Neural crest cell (in vitro differentiated cells): ENCODE data around the gene CACNB1. TPM values are rescaled to one million over a fixed set of nuclear protein-coding genes. Genes with fewer than 3 reads are reported as not detected.

Experiments
- DNase-seq: peaks from one replicate; pipeline ENCODE4 v3.0.0; 2021; ENCODE audit warnings: low read depth, mixed read lengths, low spot score
- H3K27ac Mint-ChIP-seq: one replicate; pipeline ENCODE4 v1.8.0; 2021; ENCODE audit warnings: mild to moderate bottlenecking, mixed read lengths; ENCODE audit not compliant: unreplicated experiment
- H3K27me3 Mint-ChIP-seq: 2 replicates; pipeline ENCODE4 v1.8.0; 2021; ENCODE audit warnings: low read depth, mild to moderate bottlenecking, mixed read lengths
- H3K36me3 Mint-ChIP-seq: 2 replicates; pipeline ENCODE4 v1.8.0; 2021; ENCODE audit warnings: low read depth, mild to moderate bottlenecking, mixed read lengths
- H3K4me1 Mint-ChIP-seq: 2 replicates; pipeline ENCODE4 v1.8.0; 2021; ENCODE audit warnings: mixed read lengths
- H3K4me3 Mint-ChIP-seq: one replicate; pipeline ENCODE4 v1.8.0; 2021; ENCODE audit warnings: mild to moderate bottlenecking, mixed read lengths
- H3K9me3 Mint-ChIP-seq: 2 replicates; pipeline ENCODE4 v1.8.0; 2021; ENCODE audit warnings: mixed read lengths
- total RNA-seq: library from RNA; stranded (reverse); gene quantifications from 2 replicates; pipeline ENCODE4 v1.2.1, GENCODE V29; 2021
- TF ChIP-seq, protein P1 (sequence below): fragments of 200-600 bp; sonication (generic); conservative IDR thresholded peaks from 2 replicates; pipeline ENCODE4 v1.5.0; 2021; ENCODE audit warnings: antibody characterized with exemption, mild to moderate bottlenecking

CACNB1 gene
- total RNA-seq, 1 donor from 2014 or later = 16.2 TPM

GRCh38 chr17:39236450-39236927, 39.0 kb upstream of the CACNB1 start:
- TF ChIP-seq, protein P1, sequence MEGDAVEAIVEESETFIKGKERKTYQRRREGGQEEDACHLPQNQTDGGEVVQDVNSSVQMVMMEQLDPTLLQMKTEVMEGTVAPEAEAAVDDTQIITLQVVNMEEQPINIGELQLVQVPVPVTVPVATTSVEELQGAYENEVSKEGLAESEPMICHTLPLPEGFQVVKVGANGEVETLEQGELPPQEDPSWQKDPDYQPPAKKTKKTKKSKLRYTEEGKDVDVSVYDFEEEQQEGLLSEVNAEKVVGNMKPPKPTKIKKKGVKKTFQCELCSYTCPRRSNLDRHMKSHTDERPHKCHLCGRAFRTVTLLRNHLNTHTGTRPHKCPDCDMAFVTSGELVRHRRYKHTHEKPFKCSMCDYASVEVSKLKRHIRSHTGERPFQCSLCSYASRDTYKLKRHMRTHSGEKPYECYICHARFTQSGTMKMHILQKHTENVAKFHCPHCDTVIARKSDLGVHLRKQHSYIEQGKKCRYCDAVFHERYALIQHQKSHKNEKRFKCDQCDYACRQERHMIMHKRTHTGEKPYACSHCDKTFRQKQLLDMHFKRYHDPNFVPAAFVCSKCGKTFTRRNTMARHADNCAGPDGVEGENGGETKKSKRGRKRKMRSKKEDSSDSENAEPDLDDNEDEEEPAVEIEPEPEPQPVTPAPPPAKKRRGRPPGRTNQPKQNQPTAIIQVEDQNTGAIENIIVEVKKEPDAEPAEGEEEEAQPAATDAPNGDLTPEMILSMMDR = no peak
- no peak overlapping the region for H3K4me3 Mint-ChIP-seq
- no peaks in the 10 kb centered on the region for H3K9me3 Mint-ChIP-seq
- peaks cover 24% of the 10 kb centered on the region for H3K27me3 Mint-ChIP-seq
- no peak overlapping the region for H3K27ac Mint-ChIP-seq
- peaks cover 9% of the 10 kb centered on the region for H3K4me1 Mint-ChIP-seq
- DNase-seq = no peak
- H3K36me3 Mint-ChIP-seq = no peaks in the 10 kb centered on the region

DNA sequence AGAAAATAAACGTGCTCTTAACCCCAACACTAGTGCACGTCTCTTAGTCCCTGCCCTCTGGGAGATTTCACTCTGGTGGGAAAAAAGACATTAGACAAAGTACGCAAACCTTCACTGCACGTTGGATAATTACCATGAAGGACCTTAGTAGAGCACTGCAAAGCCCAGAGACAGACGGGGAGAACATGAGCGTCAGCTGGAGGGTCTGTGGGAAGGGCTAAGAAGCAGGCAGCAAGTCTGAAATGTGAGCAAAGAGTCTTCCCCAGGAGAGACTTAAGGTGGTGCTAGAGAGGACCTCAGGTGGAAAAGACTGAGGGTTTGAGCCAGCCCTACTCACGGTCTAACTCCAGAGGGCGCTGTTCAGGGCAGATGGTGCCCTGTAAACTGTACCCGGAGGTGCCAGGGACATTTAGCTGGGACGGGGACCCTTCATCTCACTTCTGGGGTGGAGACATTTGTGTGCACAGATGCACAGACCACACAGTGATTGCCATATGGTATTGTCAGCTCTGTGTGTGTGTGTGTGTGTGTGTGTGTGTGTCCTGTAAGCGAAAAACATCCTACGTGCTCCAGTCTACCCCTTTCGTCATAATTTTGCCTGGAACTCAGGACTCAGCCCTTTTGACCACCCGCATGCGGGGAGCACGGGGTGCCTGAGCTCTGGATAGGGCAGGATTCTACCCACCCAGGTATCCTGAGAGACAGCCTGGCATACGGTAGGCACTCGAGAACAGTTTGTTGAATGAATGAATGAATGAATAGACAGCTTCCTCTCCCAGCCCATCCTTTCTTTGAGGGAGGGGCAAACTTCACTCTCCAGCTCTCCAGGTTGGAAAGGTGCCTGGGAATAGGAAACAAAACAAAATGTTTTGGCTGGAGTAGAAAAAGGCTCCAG, 38.3 kb upstream of the CACNB1 start:
- H3K27ac Mint-ChIP-seq = no peak overlapping the region
- no peaks in the 10 kb centered on the region for H3K9me3 Mint-ChIP-seq
- peaks cover 13% of the 10 kb centered on the region for H3K4me1 Mint-ChIP-seq
- no peak for DNase-seq
- H3K36me3 Mint-ChIP-seq = no peaks in the 10 kb centered on the region
- peaks cover 27% of the 10 kb centered on the region for H3K27me3 Mint-ChIP-seq
- TF ChIP-seq, protein P1 = peak; percentile 70
- no peak overlapping the region for H3K4me3 Mint-ChIP-seq

GRCh38 chr17:39231591-39232551, 34.4 kb upstream of the CACNB1 start:
- TF ChIP-seq, protein P1 = peak; percentile 71
- Mint-ChIP-seq H3K36me3 (no peaks in the 10 kb centered on the region), H3K4me1 (peaks cover 23% of the 10 kb centered on the region), H3K27ac (peak overlapping the region; percentile 69), H3K27me3 (peaks cover 28% of the 10 kb centered on the region), H3K9me3 (no peaks in the 10 kb centered on the region), H3K4me3 (peak overlapping the region; percentile 58)
- DNase-seq = peak; percentile 60

DNA sequence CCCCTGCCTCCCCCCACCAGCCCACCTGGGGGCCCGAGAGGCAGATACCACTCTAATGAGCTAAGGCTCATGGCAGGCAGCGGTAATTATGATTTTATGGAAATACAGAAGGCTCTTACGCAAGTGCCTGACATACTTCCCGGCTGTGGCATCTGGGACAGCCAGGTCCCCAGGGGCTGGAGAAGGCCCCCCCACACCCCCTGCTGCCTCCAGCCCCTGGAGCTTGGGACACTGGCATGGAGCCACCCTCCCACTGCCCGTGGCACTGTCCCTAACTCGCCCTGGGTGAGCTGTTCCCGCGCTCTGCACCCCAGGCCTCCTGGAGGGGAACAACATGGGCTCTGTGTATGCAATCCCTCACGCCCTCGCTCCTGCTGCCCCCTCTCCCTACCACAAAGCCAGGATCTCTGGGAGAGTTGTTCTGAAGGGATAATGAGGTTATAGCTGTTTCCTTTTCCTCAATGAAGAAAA, 33.7 kb upstream of the CACNB1 start:
- Mint-ChIP-seq H3K27me3 (peaks cover 31% of the 10 kb centered on the region), H3K27ac (peak overlapping the region; percentile 50), H3K4me1 (peaks cover 24% of the 10 kb centered on the region), H3K9me3 (no peaks in the 10 kb centered on the region), H3K36me3 (no peaks in the 10 kb centered on the region), H3K4me3 (no peak overlapping the region)
- TF ChIP-seq, protein P1 = no peak
- DNase-seq = no peak

- no peaks in the 10 kb centered on the region for H3K9me3 Mint-ChIP-seq
- H3K36me3 Mint-ChIP-seq = no peaks in the 10 kb centered on the region
- TF ChIP-seq, protein P1 = no peak
- H3K4me3 Mint-ChIP-seq = no peak overlapping the region
- no peak for DNase-seq
- peaks cover 28% of the 10 kb centered on the region for H3K4me1 Mint-ChIP-seq
- H3K27ac Mint-ChIP-seq = no peak overlapping the region
- peaks cover 35% of the 10 kb centered on the region for H3K27me3 Mint-ChIP-seq
Observed at GRCh38 chr17:39230361-39230760, 32.9 kb upstream of the CACNB1 start.
